ENCODE data around the gene ALDH3B2.
"Not testable (repeated sequence)": the region's sequence is repeated elsewhere in the genome, so short reads cannot be mapped to it uniquely, and the experiment has no call there.

The ALDH3B2 gene

GRCh38 chr11:67662835-67663531 is 11.4 kb downstream of the ALDH3B2 start:
- no peak for DNase-seq (ENCODE audit: low read depth in 2 of 2, low spot score in 1 of 2)

- no peak for DNase-seq (ENCODE audit: low read depth in 2 of 2, low spot score in 1 of 2)
Measured at GRCh38 chr11:67662142-67662834, 12.1 kb downstream of the ALDH3B2 start.

- DNase-seq (ENCODE audit: low read depth in 2 of 2, low spot score in 1 of 2) = not testable (repeated sequence)
Measured at GRCh38 chr11:67660752-67661151, 13.7 kb downstream of the ALDH3B2 start.

- DNase-seq (ENCODE audit: low read depth in 2 of 2, low spot score in 1 of 2) = not testable (repeated sequence)
Measured at GRCh38 chr11:67659651-67660165, 14.7 kb downstream of the ALDH3B2 start.

- DNase-seq (ENCODE audit: low read depth in 2 of 2, low spot score in 1 of 2) = no peak
Measured at GRCh38 chr11:67657300-67657699, 17.1 kb downstream of the ALDH3B2 start.

- no peak for DNase-seq (ENCODE audit: low read depth in 2 of 2, low spot score in 1 of 2)
Measured at GRCh38 chr11:67656278-67656922, 18.0 kb downstream of the ALDH3B2 start.

GRCh38 chr11:67654225-67654624 is 20.2 kb downstream of the ALDH3B2 start:
- no peak for DNase-seq (ENCODE audit: low read depth in 2 of 2, low spot score in 1 of 2)

GRCh38 chr11:67652965-67653845 is 21.2 kb downstream of the ALDH3B2 start:
- DNase-seq (ENCODE audit: low read depth in 2 of 2, low spot score in 1 of 2) = no peak

- no peak for DNase-seq (ENCODE audit: low read depth in 2 of 2, low spot score in 1 of 2)
Measured at GRCh38 chr11:67651976-67652781, 22.2 kb downstream of the ALDH3B2 start.

GRCh38 chr11:67649634-67650510 is 24.6 kb downstream of the ALDH3B2 start:
- DNase-seq (ENCODE audit: low read depth in 2 of 2, low spot score in 1 of 2) = no peak

GRCh38 chr11:67648796-67649613 is 25.4 kb downstream of the ALDH3B2 start:
- DNase-seq (ENCODE audit: low read depth in 2 of 2, low spot score in 1 of 2) = no peak

GRCh38 chr11:67648140-67648795 is 26.2 kb downstream of the ALDH3B2 start:
- peak in 1 of 2 donors; percentile 22 for DNase-seq (ENCODE audit: low read depth in 2 of 2, low spot score in 1 of 2)

GRCh38 chr11:67647471-67647870 is 27.0 kb downstream of the ALDH3B2 start:
- DNase-seq (ENCODE audit: low read depth in 2 of 2, low spot score in 1 of 2) = no peak

- no peak for DNase-seq (ENCODE audit: low read depth in 2 of 2, low spot score in 1 of 2)
Measured at GRCh38 chr11:67646535-67647336, 27.7 kb downstream of the ALDH3B2 start.

GRCh38 chr11:67645521-67646461 is 28.6 kb downstream of the ALDH3B2 start:
- no peak for DNase-seq (ENCODE audit: low read depth in 2 of 2, low spot score in 1 of 2)

Data from stimulated activated CD8-positive, alpha-beta memory T cell treated with anti-CD3 and anti-CD28 coated beads, Interleukin-4, amount 100 ng/mL, for 4 hours (primary cell).